SIG-M5 treated with dmso at 0.1 percent for 504 hours (cell line): Measurements from ENCODE around the gene ALKBH7.
"Not testable (repeated sequence)": the region's sequence is repeated elsewhere in the genome, so short reads cannot be mapped to it uniquely, and the experiment has no call there.

Experiments used
- DNase-seq: peaks from one replicate; lab custom pipeline; 2025; ENCODE audit not compliant: unreplicated experiment; lab: John Stamatoyannopoulos, UW

ALKBH7 gene

GRCh38 chr19:6400062-6400944 is 27.7 kb downstream of the ALKBH7 start:
- DNase-seq = not testable (repeated sequence)

GRCh38 chr19:6402058-6402457 is 29.5 kb downstream of the ALKBH7 start:
- no peak for DNase-seq

- DNase-seq = no peak
These were observed 30.4 kb downstream of the ALKBH7 start for GRCh38 chr19:6402837-6403608.

- DNase-seq = no peak
These were observed 33.8 kb downstream of the ALKBH7 start for GRCh38 chr19:6406401-6406800.

GRCh38 chr19:6409346-6409745 is 36.8 kb downstream of the ALKBH7 start:
- DNase-seq = no peak

GRCh38 chr19:6412061-6412446 is 39.5 kb downstream of the ALKBH7 start:
- no peak for DNase-seq

GRCh38 chr19:6412447-6413091 is 40.0 kb downstream of the ALKBH7 start:
- DNase-seq = no peak

- no peak for DNase-seq
These were observed 40.7 kb downstream of the ALKBH7 start for GRCh38 chr19:6413291-6413690.

GRCh38 chr19:6413721-6414643 is 41.4 kb downstream of the ALKBH7 start:
- DNase-seq = no peak

- DNase-seq = no peak
These were observed 42.4 kb downstream of the ALKBH7 start for GRCh38 chr19:6414793-6415590.

GRCh38 chr19:6415591-6416190 is 43.1 kb downstream of the ALKBH7 start:
- no peak for DNase-seq

- no peak for DNase-seq
These were observed 44.2 kb downstream of the ALKBH7 start for GRCh38 chr19:6416658-6417405.

- no peak for DNase-seq
These were observed 45.3 kb downstream of the ALKBH7 start for GRCh38 chr19:6417713-6418561.

GRCh38 chr19:6418562-6418932 is 46.0 kb downstream of the ALKBH7 start:
- no peak for DNase-seq

GRCh38 chr19:6421075-6422014 is 48.8 kb downstream of the ALKBH7 start:
- no peak for DNase-seq

- peak; percentile 16 for DNase-seq
These were observed 51.1 kb downstream of the ALKBH7 start for GRCh38 chr19:6423499-6424194.
